ENCODE results near the gene BCKDHA. TPM values are rescaled to one million over a fixed set of nuclear protein-coding genes. Genes with fewer than 3 reads are reported as not detected.

Gene BCKDHA
- total and polyA plus RNA-seq, 9 of the 15 experiments (the other 6 are each of a cell fraction or from before 2014, with no cell fraction given) = 4.5 to 52.5 (median 14.1) TPM

- TF ChIP-seq ZNF609 (CRISPR knock-in tag; IDR thresholded peaks at IDR 0.05; ENCODE audit: borderline replicate concordance) (no peak), CHCHD3 (CRISPR knock-in tag; IDR thresholded peaks at IDR 0.05) (no peak), ZBTB8A (IDR thresholded peaks at IDR 0.05; ENCODE audit: partially characterized antibody) (no peak), DMBX1 (CRISPR knock-in tag; IDR thresholded peaks at IDR 0.05; ENCODE audit: borderline replicate concordance) (no peak), TRIM25 (IDR thresholded peaks at IDR 0.05; ENCODE audit: borderline replicate concordance) (no peak), ZNF696 (CRISPR knock-in tag; conservative IDR thresholded peaks at IDR 0.05) (no peak), ZNF57 (CRISPR knock-in tag; IDR thresholded peaks at IDR 0.05) (no peak), BRF1 (IDR thresholded peaks at IDR 0.05; ENCODE audit: borderline replicate concordance, extremely low read depth, insufficient read length) (no peak), HNRNPLL (IDR thresholded peaks at IDR 0.05; ENCODE audit: low read depth, low read length, poor library complexity, severe bottlenecking) (peak; percentile 86), ZFX (CRISPR knock-in tag; IDR thresholded peaks at IDR 0.05) (peak; percentile 85), SFPQ (IDR thresholded peaks at IDR 0.05; ENCODE audit: low read depth, low read length) (no peak)
Observed at GRCh38 chr19:41363753-41364523, 33.7 kb upstream of the BCKDHA start, which contains the start of gene B9D2 (continued).

Measured in K562 (cell line).